Vagina (tissue), 2 donors: ENCODE results near the gene H6PD. TPM values are rescaled to one million over a fixed set of nuclear protein-coding genes. Genes with fewer than 3 reads are reported as not detected.

Experiments used
- DNase-seq, 2 donors: peaks; one replicate each; pipeline ENCODE4 v3.0.0-alpha.2; 2017; ENCODE audit errors: extremely low spot score in 2 of 2
- H3K27ac ChIP-seq: fragments of 200-600 bp; sonication (generic); one replicate; pipeline ENCODE4 v1.5.1; 2019
- H3K27me3 ChIP-seq: fragments of 200-600 bp; sonication (generic); one replicate; pipeline ENCODE4 v1.5.1; 2019
- H3K36me3 ChIP-seq, 2 donors: fragments of 200-600 bp; sonication (generic); one replicate each; pipeline ENCODE4 v1.5.1; 2017 to 2019
- H3K4me1 ChIP-seq: fragments of 200-600 bp; sonication (generic); one replicate; pipeline ENCODE4 v1.5.1; 2019
- H3K4me3 ChIP-seq, 2 donors: fragments of 200-600 bp; sonication (generic); 1 replicate in 1 of 2; 2 replicates in 1 of 2; pipeline ENCODE4 v1.5.1; 2016 to 2019
- H3K9me3 ChIP-seq: fragments of 200-600 bp; sonication (generic); one replicate; pipeline ENCODE4 v1.5.1; 2019
- CTCF ChIP-seq, 3 experiments: fragments of 450-650 bp in 2 of 3; fragments of 200-600 bp in 1 of 3; sonication (generic) in 1 of 3; IDR thresholded peaks; one replicate each; pipeline ENCODE4 v1.5.1; 2017 to 2019; ENCODE audit warnings: antibody characterized with exemption in 3 of 3, mild to moderate bottlenecking in 2 of 3, moderate library complexity in 2 of 3
- POLR2A ChIP-seq, 2 donors: fragments of 450-650 bp; IDR thresholded peaks; one replicate each; pipeline ENCODE4 v1.6.1; 2017; ENCODE audit warnings: antibody characterized with exemption in 2 of 2, mild to moderate bottlenecking in 2 of 2, moderate library complexity in 2 of 2
- POLR2AphosphoS5 ChIP-seq, 2 donors: sonication (generic); formaldehyde crosslinking; IDR thresholded peaks; one replicate each; pipeline ENCODE4 v1.9.0; 2017; ENCODE audit warnings: antibody characterized with exemption in 2 of 2, mild to moderate bottlenecking in 2 of 2, low read depth in 1 of 2; ENCODE audit not compliant: insufficient read depth in 1 of 2
- intact Hi-C: fragments of 100-400 bp; cut with DNase I; formaldehyde crosslinking; loops from one replicate; pipeline ENCODE4 v1.15.1; 2023
- total RNA-seq: library from RNA; depleted of rRNA; stranded (reverse); fragments of >200 nt; gene quantifications from one replicate; pipeline ENCODE4 v1.2.3, GENCODE V29; 2016

The H6PD gene
- total RNA-seq, 1 donor from 2014 or later = 65.1 TPM

DNA sequence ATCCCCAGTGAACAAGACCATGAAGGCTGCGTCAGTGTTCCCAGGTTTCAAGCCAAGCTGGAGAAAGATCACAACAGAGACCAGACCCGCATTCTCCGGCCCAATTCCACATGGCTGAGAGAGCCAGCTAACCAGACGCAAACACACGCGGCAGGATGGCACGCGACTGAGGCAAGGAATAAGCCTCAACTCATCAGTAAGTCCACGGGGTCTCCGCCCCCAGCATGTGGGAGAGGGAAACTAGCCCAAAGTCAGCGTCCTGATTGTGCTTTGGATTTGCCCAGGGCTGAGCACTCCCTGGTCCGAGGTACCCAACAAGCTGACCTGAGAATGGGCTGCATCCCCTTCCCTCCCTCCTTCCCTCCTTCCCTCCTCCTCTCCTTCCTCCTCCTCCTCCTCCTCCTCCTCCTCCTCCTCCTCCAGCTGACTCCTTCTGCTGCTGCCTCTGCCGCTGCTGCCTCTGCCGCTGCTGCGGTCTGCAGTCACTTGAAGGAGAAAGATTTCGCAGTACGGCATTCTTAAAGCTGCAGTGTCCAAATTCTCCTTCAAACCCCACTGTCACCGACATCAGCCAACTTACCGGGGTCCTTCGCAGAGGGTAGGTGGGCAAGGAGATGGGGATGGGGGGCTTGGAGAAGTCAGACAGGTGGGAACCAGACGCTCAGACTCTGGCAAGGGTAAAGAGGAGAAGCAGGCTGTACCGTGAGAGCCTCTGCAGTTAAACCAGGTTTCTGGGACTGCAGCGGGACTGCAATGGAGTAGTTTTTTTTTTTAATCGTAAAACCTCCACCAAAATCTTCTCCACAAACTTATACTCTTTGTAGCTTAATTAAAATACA is 33.0 kb upstream of the H6PD start:
- Histone ChIP-seq H3K27me3 (no peaks in the 10 kb centered on the region), H3K4me1 (peaks cover 33% of the 10 kb centered on the region), H3K4me3 (peak overlapping the region; percentile 35 to 50), H3K9me3 (no peaks in the 10 kb centered on the region), H3K27ac (no peak overlapping the region), H3K36me3 (no peaks in the 10 kb centered on the region)
- DNase-seq = no peak
- no peak for TF ChIP-seq POLR2A (IDR thresholded peaks at IDR 0.05)
- TF ChIP-seq POLR2AphosphoS5 (IDR thresholded peaks at IDR 0.05; ENCODE audit: insufficient read depth in 1 of 2, low read depth in 1 of 2) = peak in 1 of 2 donors; percentile 46
- TF ChIP-seq CTCF (IDR thresholded peaks at IDR 0.05) = no peak
- intact Hi-C loops = no loop called here

DNA sequence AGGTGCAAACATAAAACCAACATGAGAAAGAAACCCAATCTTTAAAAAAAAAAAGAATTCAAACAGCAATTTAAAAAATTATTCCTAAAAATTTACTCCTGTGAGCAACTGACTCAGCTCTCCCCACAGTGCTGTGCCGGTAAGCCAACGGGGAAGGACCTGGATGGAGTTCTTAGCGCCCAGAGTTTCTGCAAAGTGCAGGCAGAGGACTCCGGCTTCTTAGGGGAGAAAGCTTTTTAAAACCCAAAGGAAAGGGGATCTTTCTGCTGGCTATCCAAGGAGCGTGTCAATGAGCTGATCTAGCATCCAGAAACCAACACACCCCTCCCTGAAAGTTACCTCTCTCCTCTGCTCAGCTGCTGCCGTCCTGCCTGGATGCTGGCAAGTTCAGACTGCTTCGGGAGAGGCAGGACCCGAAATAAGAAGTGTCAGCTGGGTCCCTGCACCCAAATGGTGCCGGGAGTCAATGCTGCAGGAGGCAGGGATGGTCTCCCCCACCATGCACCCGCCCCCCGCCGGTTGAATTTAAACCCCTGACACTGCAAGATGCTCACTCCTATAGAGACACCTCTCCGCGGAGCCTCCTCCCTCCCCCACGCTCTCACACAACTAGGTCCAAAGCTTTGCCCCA is 32.2 kb upstream of the H6PD start:
- Histone ChIP-seq H3K27ac (no peak overlapping the region), H3K27me3 (no peaks in the 10 kb centered on the region), H3K4me1 (peaks cover 29% of the 10 kb centered on the region), H3K9me3 (no peaks in the 10 kb centered on the region), H3K36me3 (no peaks in the 10 kb centered on the region), H3K4me3 (peak overlapping the region in 1 of 2 donors; percentile 35)
- no peak for DNase-seq
- TF ChIP-seq POLR2AphosphoS5 (IDR thresholded peaks at IDR 0.05; ENCODE audit: insufficient read depth in 1 of 2, low read depth in 1 of 2) (no peak), POLR2A (IDR thresholded peaks at IDR 0.05) (no peak), CTCF (IDR thresholded peaks at IDR 0.05) (no peak)
- intact Hi-C loops = no loop called here

DNA sequence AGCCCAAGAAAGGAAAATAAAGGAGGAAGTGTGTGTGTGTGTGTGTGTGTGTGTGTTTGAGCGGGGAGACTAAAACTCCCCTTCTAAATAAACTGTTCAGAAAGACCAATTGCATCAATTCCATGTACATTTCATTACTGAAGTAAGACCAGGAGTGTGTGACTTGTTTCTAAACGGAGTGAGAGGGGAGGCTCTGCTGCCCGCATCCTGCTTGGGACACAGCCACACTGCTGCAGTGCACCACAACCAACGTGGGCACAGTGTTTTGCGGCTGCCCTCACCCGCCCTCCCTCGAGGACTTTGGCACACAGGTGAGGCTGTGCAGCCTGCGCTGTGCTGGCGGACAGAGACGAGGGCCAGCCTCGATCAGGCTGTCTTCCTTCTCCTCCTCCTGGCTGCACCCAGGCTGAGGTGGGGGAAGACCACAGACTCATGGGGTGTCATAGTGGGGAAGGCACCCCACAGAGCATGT is 31.0 kb upstream of the H6PD start:
- TF ChIP-seq CTCF (IDR thresholded peaks at IDR 0.05) = no peak
- TF ChIP-seq POLR2A (IDR thresholded peaks at IDR 0.05) = no peak
- TF ChIP-seq POLR2AphosphoS5 (IDR thresholded peaks at IDR 0.05; ENCODE audit: insufficient read depth in 1 of 2, low read depth in 1 of 2) = no peak
- Histone ChIP-seq H3K27ac (no peak overlapping the region), H3K4me3 (no peak overlapping the region), H3K4me1 (peaks cover 19% of the 10 kb centered on the region), H3K27me3 (no peaks in the 10 kb centered on the region), H3K9me3 (no peaks in the 10 kb centered on the region), H3K36me3 (no peaks in the 10 kb centered on the region)
- no peak for DNase-seq
- intact Hi-C loops = no loop called here

DNA sequence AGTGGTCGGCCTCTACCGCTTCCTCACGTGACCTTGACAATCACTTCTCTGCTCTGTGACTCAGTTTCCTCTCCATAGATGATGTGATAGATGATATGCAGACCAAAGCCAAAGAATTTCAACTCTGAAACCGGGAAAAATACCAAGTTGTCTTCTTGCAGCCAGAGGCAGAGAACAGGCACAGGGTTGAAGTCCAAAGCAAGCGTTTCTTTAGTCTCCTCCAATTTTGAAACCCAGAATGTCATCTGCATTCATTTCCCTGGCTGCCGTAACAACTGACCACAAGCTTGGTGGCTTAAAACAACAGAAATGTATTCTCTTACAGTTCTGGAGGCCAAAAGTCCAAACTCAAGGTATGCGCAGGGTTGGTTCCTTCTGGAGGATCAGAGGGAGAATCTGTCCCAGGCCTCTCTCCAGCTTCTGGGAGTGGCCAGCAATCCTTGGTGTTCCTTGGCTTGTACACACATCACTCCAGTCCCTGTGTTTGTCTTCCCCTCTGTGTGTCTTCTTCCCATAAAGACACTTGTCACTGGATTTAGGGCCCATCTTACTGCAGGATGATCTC is 30.3 kb upstream of the H6PD start:
- H3K9me3 ChIP-seq = no peaks in the 10 kb centered on the region
- no peak overlapping the region for H3K27ac ChIP-seq
- H3K4me1 ChIP-seq = peaks cover 19% of the 10 kb centered on the region
- no peaks in the 10 kb centered on the region for H3K36me3 ChIP-seq
- no peak for DNase-seq
- intact Hi-C loops = no loop called here
- no peak for TF ChIP-seq CTCF (IDR thresholded peaks at IDR 0.05)
- H3K27me3 ChIP-seq = no peaks in the 10 kb centered on the region
- no peak overlapping the region for H3K4me3 ChIP-seq
